Pons (tissue), 1 donor: ENCODE measurements around the gene UBL4B.

Experiments
- DNase-seq: peaks from one replicate; pipeline ENCODE4 v3.0.0-alpha.2; 2016; ENCODE audit warnings: low spot score

The UBL4B gene

GRCh38 chr1:110155878-110156522 lies 43.8 kb downstream of the UBL4B start:
- no peak for DNase-seq

- DNase-seq = no peak
Observed at GRCh38 chr1:110158261-110158660, 46.0 kb downstream of the UBL4B start.

- no peak for DNase-seq
Observed at GRCh38 chr1:110159168-110159567, 46.9 kb downstream of the UBL4B start.

GRCh38 chr1:110160538-110161100 lies 48.4 kb downstream of the UBL4B start:
- DNase-seq = no peak

- no peak for DNase-seq
Observed at GRCh38 chr1:110161165-110161564, 48.9 kb downstream of the UBL4B start.

- no peak for DNase-seq
Observed at GRCh38 chr1:110161849-110162248, 49.6 kb downstream of the UBL4B start.
